ENCODE data around the gene SGIP1. TPM values are rescaled to one million over a fixed set of nuclear protein-coding genes. Genes with fewer than 3 reads are reported as not detected.

SGIP1 gene
- total and polyA plus RNA-seq, 2 of the 4 experiments (the other 2 are of a cell fraction) = 27.1 to 42.7 TPM

- Histone ChIP-seq H2BK15ac (ENCODE audit: low read depth, low read length) (no peak overlapping the region), H3K9me1 (ENCODE audit: insufficient read depth, low read length) (peaks cover 15% of the 10 kb centered on the region; the same call in 1 of the 2 replicates), H3K4me3 (ENCODE audit: insufficient read depth, low read depth, low read length) (no peak overlapping the region), H3K27ac (ENCODE audit: insufficient read depth, low read length) (no peak overlapping the region), H3K23ac (ENCODE audit: low read depth, low read length) (no peak overlapping the region), H4K8ac (ENCODE audit: low read depth in 2 of 2, low read length in 2 of 2) (no peak overlapping the region; a peak in 1 of 4 replicates), H3K56ac (ENCODE audit: extremely low read depth, insufficient read depth, low read length) (no peak overlapping the region), H3K36me3 (ENCODE audit: control insufficient read depth, insufficient read depth, low read length) (peaks cover 34% of the 10 kb centered on the region), H2AK5ac (ENCODE audit: low read depth, low read length) (no peak overlapping the region), H2BK20ac (ENCODE audit: low read depth, low read length) (no peak overlapping the region), H3K14ac (replicated peaks; ENCODE audit: low read depth, low read length) (no peak overlapping the region), H3K4ac (ENCODE audit: low read depth, low read length) (no peak overlapping the region), H3K4me1 (ENCODE audit: control insufficient read depth, insufficient read depth, low read length) (no peaks in the 10 kb centered on the region), H3K9me3 (ENCODE audit: control insufficient read depth, insufficient read depth, low read length) (no peaks in the 10 kb centered on the region), H2AK9ac (replicated peaks; ENCODE audit: low read depth, low read length, poor library complexity) (no peak overlapping the region), H3K4me2 (ENCODE audit: low read depth, low read length) (no peak overlapping the region), H3K27me3 (ENCODE audit: control insufficient read depth, insufficient read depth, low read length) (no peaks in the 10 kb centered on the region), H4K20me1 (ENCODE audit: insufficient read depth, low read length) (0 out of 2 replicates have a peak, but pooled peaks cover 7% of the 10 kb centered on the region), H3K18ac (ENCODE audit: low read depth, low read length) (no peak overlapping the region), H2BK5ac (ENCODE audit: low read depth, low read length, poor library complexity, severe bottlenecking) (no peak overlapping the region), H2BK120ac (ENCODE audit: low read depth, low read length) (no peak overlapping the region), H3K9ac (ENCODE audit: low read depth, low read length) (no peak overlapping the region), H2AFZ (replicated peaks; ENCODE audit: low read length, poor library complexity) (no peak overlapping the region), H4K91ac (ENCODE audit: insufficient read depth, low read depth, low read length) (no peak overlapping the region), H3K79me1 (ENCODE audit: low read depth in 1 of 2, low read length in 2 of 2) (peaks cover 6 to 15% of the 10 kb centered on the region in 2 experiments; a peak in 1 of 4 replicates), H4K5ac (ENCODE audit: low read depth, low read length) (no peak overlapping the region)
- TF ChIP-seq CEBPB (IDR thresholded peaks at IDR 0.05; ENCODE audit: low read depth, low read length) (no peak), POLR2A (IDR thresholded peaks at IDR 0.05; ENCODE audit: low read depth, low read length) (no peak), MAZ (IDR thresholded peaks at IDR 0.05; ENCODE audit: borderline replicate concordance, low read depth, low read length) (no peak), USF2 (IDR thresholded peaks at IDR 0.05; ENCODE audit: low read depth, low read length) (no peak), FOS (IDR thresholded peaks at IDR 0.05; ENCODE audit: low read depth, low read length) (no peak), CTCF (conservative IDR thresholded peaks at IDR 0.05; ENCODE audit: low read depth, low read length) (no peak), NFE2L2 (IDR thresholded peaks at IDR 0.05; ENCODE audit: low read depth, low read length) (no peak), CHD1 (IDR thresholded peaks at IDR 0.05; ENCODE audit: low read depth, low read length) (no peak), RAD21 (IDR thresholded peaks at IDR 0.05; ENCODE audit: low read length) (no peak), BHLHE40 (IDR thresholded peaks at IDR 0.05; ENCODE audit: low read depth, low read length) (no peak), SMC3 (IDR thresholded peaks at IDR 0.05; ENCODE audit: low read depth, low read length) (no peak), RCOR1 (IDR thresholded peaks at IDR 0.05; ENCODE audit: insufficient replicate concordance, low read length) (no peak), MXI1 (IDR thresholded peaks at IDR 0.05; ENCODE audit: borderline replicate concordance, low read depth, low read length) (no peak), RFX5 (IDR thresholded peaks at IDR 0.05; ENCODE audit: low read depth, low read length) (no peak)
- DNase-seq (no peak), ATAC-seq (ENCODE audit: low read depth) (no peak)
- intact Hi-C loops (cut with micrococcal nuclease) (no loop called here), dilution Hi-C loops (cut with HindIII; ENCODE audit: low sequenced_read_pairs, unreplicated experiment) (no loop called here), in situ Hi-C loops (cut with MboI; ENCODE audit: low sequenced_read_pairs) (loop anchor here (10.0 kb wide), 1 partner anchor 60 kb away; no protein-coding TSS in a partner anchor)
- POLR2A ChIA-PET (ENCODE audit: unreplicated experiment) = no interaction called here
- no TSS peak for BruUV-seq (replicated peaks)
- CTCF ChIA-PET = no interaction called here
- no CpG with 5 or more reads among the region's 5 CpGs for WGBS, 2 experiments (ENCODE audit: extremely low coverage in 2 of 2, insufficient read length in 1 of 2)
Observed at GRCh38 chr1:66695116-66695515, 161.2 kb downstream of the SGIP1 start.

Measured in IMR-90 (cell line).